CD4-positive, alpha-beta memory T cell (primary cell): Measurements from ENCODE around the gene C17orf100. TPM values are rescaled to one million over a fixed set of nuclear protein-coding genes. Genes with fewer than 3 reads are reported as not detected.

Experiments
- CTCF ChIA-PET: fragments of 350-600 bp; sonication (Branson Sonifier 250); formaldehyde crosslinking; loops from one replicate; lab custom pipeline; 2021; ENCODE audit warnings: inconsistent platforms; ENCODE audit not compliant: partially characterized antibody; lab: Charles Lee
- POLR2A ChIA-PET: fragments of 350-600 bp; sonication (Branson Sonifier 250); formaldehyde crosslinking; loops from one replicate; lab custom pipeline; 2021; ENCODE audit not compliant: partially characterized antibody; lab: Charles Lee
- DNase-seq, 5 donors: peaks; one replicate each; pipeline versions ENCODE4 v3.0.0 to v3.0.0-alpha.2; 2020 to 2022; ENCODE audit warnings: mixed read lengths in 1 of 5
- H3K27ac ChIP-seq: one replicate; pipeline ENCODE4 v1.7.0; 2013; ENCODE audit warnings: low read depth, low read length
- H3K27me3 ChIP-seq: 2 replicates; pipeline ENCODE4 v1.7.0; 2013; ENCODE audit warnings: mild to moderate bottlenecking, low read length, moderate library complexity; ENCODE audit not compliant: insufficient read depth
- H3K36me3 ChIP-seq: 2 replicates; pipeline ENCODE4 v1.7.0; 2013; ENCODE audit warnings: mild to moderate bottlenecking, low read length, moderate library complexity; ENCODE audit not compliant: insufficient read depth
- H3K4me1 ChIP-seq: 2 replicates; pipeline ENCODE4 v1.7.0; 2013; ENCODE audit warnings: mild to moderate bottlenecking, low read length, moderate library complexity; ENCODE audit not compliant: insufficient read depth
- H3K4me3 ChIP-seq, 2 donors: one replicate each; pipeline ENCODE4 v1.7.0; 2013; ENCODE audit warnings: low read length in 2 of 2, mild to moderate bottlenecking in 1 of 2
- H3K9me3 ChIP-seq, 2 donors: one replicate each; pipeline ENCODE4 v1.7.0; 2013; ENCODE audit warnings: low read length in 2 of 2, control low read depth in 1 of 2; ENCODE audit not compliant: control insufficient read depth in 1 of 2
- H3K27ac Mint-ChIP-seq, 7 donors: one replicate each; pipeline ENCODE4 v1.8.0; 2020 to 2021; ENCODE audit warnings: mixed read lengths in 7 of 7, mild to moderate bottlenecking in 6 of 7, inconsistent platforms in 3 of 7, moderate library complexity in 3 of 7
- H3K27me3 Mint-ChIP-seq, 2 donors: one replicate each; pipeline ENCODE4 v1.8.0; 2020 to 2021; ENCODE audit warnings: mixed read lengths in 2 of 2
- H3K36me3 Mint-ChIP-seq, 2 donors: one replicate each; pipeline ENCODE4 v1.8.0; 2020 to 2021; ENCODE audit warnings: mixed read lengths in 2 of 2, inconsistent platforms in 1 of 2, mild to moderate bottlenecking in 1 of 2
- H3K4me1 Mint-ChIP-seq, 4 donors: one replicate each; pipeline ENCODE4 v1.8.0; 2020 to 2021; ENCODE audit warnings: mixed read lengths in 4 of 4, mild to moderate bottlenecking in 1 of 4
- H3K4me3 Mint-ChIP-seq, 8 donors: one replicate each; pipeline ENCODE4 v1.8.0; 2020 to 2021; ENCODE audit warnings: mixed read lengths in 8 of 8, mild to moderate bottlenecking in 7 of 8, moderate library complexity in 6 of 8, inconsistent platforms in 3 of 8
- H3K9me3 Mint-ChIP-seq, 8 donors: one replicate each; pipeline ENCODE4 v1.8.0; 2020 to 2021; ENCODE audit warnings: mixed read lengths in 8 of 8, mild to moderate bottlenecking in 5 of 8, inconsistent platforms in 3 of 8, moderate library complexity in 1 of 8
- intact Hi-C: fragments of 100-400 bp; cut with micrococcal nuclease; formaldehyde crosslinking; loops from one replicate; pipeline ENCODE4 v1.15.1; 2023
- polyA plus RNA-seq, 2 donors: library from polyadenylated mRNA; unstranded; fragments of 300-500 nt; fragmentation: Illumina TruSeq; gene quantifications; one replicate each; pipeline ENCODE4 v1.2.3, GENCODE V29; 2021
- total RNA-seq, 2 experiments: library from RNA; stranded (reverse); gene quantifications; one replicate each; pipeline ENCODE4 v1.2.3, GENCODE V29; 2021

The C17orf100 gene
- 1 to 10 TPM; 4.0 to 4.3 TPM for total RNA-seq
- polyA plus RNA-seq, result 1 to 10 TPM; 4.3 to 4.7 TPM

- CTCF ChIA-PET, result interaction anchor here (1.1 to 1.4 kb wide), 2 partner anchors 10 to 106 kb away, joined by 6 to 9 read pairs; no protein-coding TSS in a partner anchor
- peak within 1 kb of the TSS; percentile 96 to 100 (median 99) for H3K4me3 Mint-ChIP-seq
- peak within 1 kb of the TSS; percentile 80 to 83 for H3K4me3 ChIP-seq
- H3K9me3 ChIP-seq, result no peaks in the 10 kb centered on the region
- POLR2A ChIA-PET, result interaction anchor here (3.4 kb wide), 1 partner anchor 11 kb away, joined by 78 read pairs; the partner anchor contains the start of genes KIAA0753 and TXNDC17
- peak within 1 kb of the TSS; percentile 99 to 100 (median 100) for H3K27ac Mint-ChIP-seq
- peaks cover 11% of the 10 kb centered on the region for H3K36me3 ChIP-seq
- peak within 1 kb of the TSS; percentile 99 for H3K27ac ChIP-seq
- peaks cover 0 to 2% (median 0%) of the 10 kb centered on the region in 8 donors for H3K9me3 Mint-ChIP-seq
- peaks cover 50% of the 10 kb centered on the region for H3K4me1 ChIP-seq
- intact Hi-C loops, result loop anchor here (1.0 to 10.0 kb wide), 3 partner anchors 11 to 1165 kb away; partner anchors contain the start of genes DERL2, KIAA0753, MIS12 and PIMREG
- H3K4me1 Mint-ChIP-seq, result peaks cover 36 to 82% (median 61%) of the 10 kb centered on the region in 4 donors
- peaks cover 12 to 44% of the 10 kb centered on the region in 2 donors for H3K36me3 Mint-ChIP-seq
- no peaks in the 10 kb centered on the region for H3K27me3 Mint-ChIP-seq
- DNase-seq, result peak; percentile 93 to 96 (median 95)
- no peaks in the 10 kb centered on the region for H3K27me3 ChIP-seq
Measured at GRCh38 chr17:6651354-6651918, at the start of gene C17orf100, which contains the start of gene MED31. Gene C17orf100 (plus strand): TSS chr17:6651762. CDS start chr17:6651914, 152 bp downstream. Gene MED31 (minus strand): TSS chr17:6651605. CDS start chr17:6651528, 77 bp downstream.

GRCh38 chr17:6602141-6602540, 49.4 kb upstream of the C17orf100 start:
- DNase-seq, result no peak
- H3K27me3 Mint-ChIP-seq, result no peaks in the 10 kb centered on the region

GRCh38 chr17:6603744-6604325, 47.7 kb upstream of the C17orf100 start:
- H3K9me3 Mint-ChIP-seq, result no peaks in the 10 kb centered on the region
- intact Hi-C loops, result no loop called here
- CTCF ChIA-PET, result no interaction called here
- H3K4me1 ChIP-seq, result no peaks in the 10 kb centered on the region
- no peak for DNase-seq
- peaks cover 41% of the 10 kb centered on the region for H3K36me3 ChIP-seq
- no peak overlapping the region for H3K27ac ChIP-seq
- peaks cover 61 to 84% of the 10 kb centered on the region in 2 donors for H3K36me3 Mint-ChIP-seq
- H3K4me1 Mint-ChIP-seq, result peaks cover 0 to 6% (median 0%) of the 10 kb centered on the region in 4 donors
- POLR2A ChIA-PET, result interaction anchor here (0.6 kb wide), 1 partner anchor 168 kb away, joined by 3 read pairs; no protein-coding TSS in a partner anchor
- no peaks in the 10 kb centered on the region for H3K9me3 ChIP-seq
- H3K27ac Mint-ChIP-seq, result no peak overlapping the region
- no peaks in the 10 kb centered on the region for H3K27me3 Mint-ChIP-seq
- H3K4me3 ChIP-seq, result no peak overlapping the region
- no peaks in the 10 kb centered on the region for H3K27me3 ChIP-seq
- no peak overlapping the region for H3K4me3 Mint-ChIP-seq

More at GRCh38 chr17:6602141-6602540, 49.4 kb upstream of the C17orf100 start:
- Histone ChIP-seq H3K4me3 (no peak overlapping the region), H3K27me3 (no peaks in the 10 kb centered on the region), H3K36me3 (peaks cover 33% of the 10 kb centered on the region), H3K9me3 (no peaks in the 10 kb centered on the region), H3K27ac (no peak overlapping the region), H3K4me1 (no peaks in the 10 kb centered on the region)
- Mint-ChIP-seq H3K4me1 (peaks cover 0 to 6% (median 0%) of the 10 kb centered on the region in 4 donors), H3K4me3 (no peak overlapping the region), H3K9me3 (no peaks in the 10 kb centered on the region), H3K27ac (no peak overlapping the region), H3K36me3 (peaks cover 66 to 83% of the 10 kb centered on the region in 2 donors)
- ChIA-PET POLR2A (no interaction called here), CTCF (no interaction called here)
- intact Hi-C loops, result no loop called here

- Mint-ChIP-seq H3K4me3 (no peak overlapping the region), H3K27me3 (no peaks in the 10 kb centered on the region), H3K36me3 (peaks cover 59 to 85% of the 10 kb centered on the region in 2 donors), H3K9me3 (no peaks in the 10 kb centered on the region), H3K27ac (no peak overlapping the region), H3K4me1 (peaks cover 0 to 6% (median 0%) of the 10 kb centered on the region in 4 donors)
- no peaks in the 10 kb centered on the region for H3K4me1 ChIP-seq
- H3K4me3 ChIP-seq, result no peak overlapping the region
- ChIA-PET CTCF (no interaction called here), POLR2A (no interaction called here)
- intact Hi-C loops, result no loop called here
- no peak for DNase-seq
- no peaks in the 10 kb centered on the region for H3K27me3 ChIP-seq
- peaks cover 40% of the 10 kb centered on the region for H3K36me3 ChIP-seq
- H3K9me3 ChIP-seq, result no peaks in the 10 kb centered on the region
- no peak overlapping the region for H3K27ac ChIP-seq
Measured at GRCh38 chr17:6605142-6605541, 46.4 kb upstream of the C17orf100 start.

- H3K9me3 Mint-ChIP-seq, result no peaks in the 10 kb centered on the region
- peaks cover 56 to 79% of the 10 kb centered on the region in 2 donors for H3K36me3 Mint-ChIP-seq
- intact Hi-C loops, result no loop called here
- peaks cover 39% of the 10 kb centered on the region for H3K36me3 ChIP-seq
- no peaks in the 10 kb centered on the region for H3K4me1 Mint-ChIP-seq
- H3K27me3 ChIP-seq, result no peaks in the 10 kb centered on the region
- H3K9me3 ChIP-seq, result no peaks in the 10 kb centered on the region
- POLR2A ChIA-PET, result no interaction called here
- H3K27me3 Mint-ChIP-seq, result no peaks in the 10 kb centered on the region
- no peak overlapping the region for H3K4me3 Mint-ChIP-seq
- no peak overlapping the region for H3K27ac ChIP-seq
- DNase-seq, result no peak
- CTCF ChIA-PET, result interaction anchor here (1.4 kb wide), 1 partner anchor 235 kb away, joined by 3 read pairs; no protein-coding TSS in a partner anchor
- no peak overlapping the region for H3K4me3 ChIP-seq
- no peaks in the 10 kb centered on the region for H3K4me1 ChIP-seq
- no peak overlapping the region for H3K27ac Mint-ChIP-seq
Measured at GRCh38 chr17:6608321-6608720, 43.2 kb upstream of the C17orf100 start.

GRCh38 chr17:6610011-6610410, 41.6 kb upstream of the C17orf100 start:
- H3K27ac ChIP-seq, result no peak overlapping the region
- H3K4me3 Mint-ChIP-seq, result no peak overlapping the region
- peaks cover 39% of the 10 kb centered on the region for H3K36me3 ChIP-seq
- H3K36me3 Mint-ChIP-seq, result peaks cover 56 to 76% of the 10 kb centered on the region in 2 donors
- H3K27me3 Mint-ChIP-seq, result no peaks in the 10 kb centered on the region
- POLR2A ChIA-PET, result no interaction called here
- H3K27me3 ChIP-seq, result no peaks in the 10 kb centered on the region
- no peaks in the 10 kb centered on the region for H3K9me3 Mint-ChIP-seq
- H3K4me3 ChIP-seq, result no peak overlapping the region
- no peak overlapping the region for H3K27ac Mint-ChIP-seq
- DNase-seq, result no peak
- H3K4me1 ChIP-seq, result no peaks in the 10 kb centered on the region
- H3K4me1 Mint-ChIP-seq, result peaks cover 0 to 2% (median 0%) of the 10 kb centered on the region in 4 donors
- intact Hi-C loops, result no loop called here
- H3K9me3 ChIP-seq, result no peaks in the 10 kb centered on the region
- CTCF ChIA-PET, result no interaction called here

- H3K4me1 Mint-ChIP-seq, result peaks cover 0 to 2% (median 0%) of the 10 kb centered on the region in 4 donors
- intact Hi-C loops, result no loop called here
- CTCF ChIA-PET, result no interaction called here
- peak overlapping the region in 1 of 7 donors; percentile 25 for H3K27ac Mint-ChIP-seq
- no peak overlapping the region for H3K4me3 ChIP-seq
- peaks cover 32% of the 10 kb centered on the region for H3K36me3 ChIP-seq
- no peaks in the 10 kb centered on the region for H3K27me3 ChIP-seq
- no peaks in the 10 kb centered on the region for H3K9me3 Mint-ChIP-seq
- POLR2A ChIA-PET, result no interaction called here
- H3K4me1 ChIP-seq, result no peaks in the 10 kb centered on the region
- DNase-seq, result no peak
- H3K27ac ChIP-seq, result no peak overlapping the region
- no peak overlapping the region for H3K4me3 Mint-ChIP-seq
- H3K27me3 Mint-ChIP-seq, result no peaks in the 10 kb centered on the region
- no peaks in the 10 kb centered on the region for H3K9me3 ChIP-seq
- H3K36me3 Mint-ChIP-seq, result peaks cover 49 to 70% of the 10 kb centered on the region in 2 donors
Measured at GRCh38 chr17:6611231-6611630, 40.3 kb upstream of the C17orf100 start.
